GM12864 (cell line): Measurements from ENCODE around the gene TRMT6.

Experiments
- DNase-seq: peaks from one replicate; pipeline ENCODE4 v3.0.0-alpha.2; 2011; ENCODE audit warnings: low read depth
- H3K4me3 ChIP-seq: 2 replicates; pipeline ENCODE4 v1.5.1; 2011; ENCODE audit warnings: mild to moderate bottlenecking, low read depth, low read length, control low read depth
- TF ChIP-seq, protein P1 (sequence below): IDR thresholded peaks from 2 replicates; pipeline ENCODE4 v1.5.1; 2011; ENCODE audit warnings: low read depth, mild to moderate bottlenecking, moderate library complexity, low read length, control low read depth, inconsistent platforms; ENCODE audit errors: missing control alignments

TRMT6 gene

DNA sequence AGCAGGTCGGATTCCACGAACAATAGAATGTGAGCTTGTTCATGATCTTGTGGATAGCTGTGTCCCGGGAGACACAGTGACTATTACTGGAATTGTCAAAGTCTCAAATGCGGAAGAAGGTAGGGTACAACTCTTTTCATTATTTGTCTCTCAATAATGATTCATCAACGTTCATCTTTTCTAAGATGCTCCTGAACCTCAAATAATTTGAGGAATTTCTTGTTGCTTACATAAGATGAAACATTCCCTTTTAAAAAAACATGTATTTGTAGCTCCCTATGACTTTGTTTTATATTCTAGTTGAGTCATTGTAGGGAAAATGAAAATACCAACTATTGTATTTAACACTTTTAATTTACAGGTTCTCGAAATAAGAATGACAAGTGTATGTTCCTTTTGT is 17.1 kb upstream of the TRMT6 start:
- no peak overlapping the region for H3K4me3 ChIP-seq
- TF ChIP-seq, protein P1, sequence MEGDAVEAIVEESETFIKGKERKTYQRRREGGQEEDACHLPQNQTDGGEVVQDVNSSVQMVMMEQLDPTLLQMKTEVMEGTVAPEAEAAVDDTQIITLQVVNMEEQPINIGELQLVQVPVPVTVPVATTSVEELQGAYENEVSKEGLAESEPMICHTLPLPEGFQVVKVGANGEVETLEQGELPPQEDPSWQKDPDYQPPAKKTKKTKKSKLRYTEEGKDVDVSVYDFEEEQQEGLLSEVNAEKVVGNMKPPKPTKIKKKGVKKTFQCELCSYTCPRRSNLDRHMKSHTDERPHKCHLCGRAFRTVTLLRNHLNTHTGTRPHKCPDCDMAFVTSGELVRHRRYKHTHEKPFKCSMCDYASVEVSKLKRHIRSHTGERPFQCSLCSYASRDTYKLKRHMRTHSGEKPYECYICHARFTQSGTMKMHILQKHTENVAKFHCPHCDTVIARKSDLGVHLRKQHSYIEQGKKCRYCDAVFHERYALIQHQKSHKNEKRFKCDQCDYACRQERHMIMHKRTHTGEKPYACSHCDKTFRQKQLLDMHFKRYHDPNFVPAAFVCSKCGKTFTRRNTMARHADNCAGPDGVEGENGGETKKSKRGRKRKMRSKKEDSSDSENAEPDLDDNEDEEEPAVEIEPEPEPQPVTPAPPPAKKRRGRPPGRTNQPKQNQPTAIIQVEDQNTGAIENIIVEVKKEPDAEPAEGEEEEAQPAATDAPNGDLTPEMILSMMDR: no peak
- no peak for DNase-seq

GRCh38 chr20:5949943-5950270 is 426 bp downstream of the TRMT6 start:
- TF ChIP-seq, protein P1: no peak
- H3K4me3 ChIP-seq: peak overlapping the region; percentile 86
- no peak for DNase-seq

DNA sequence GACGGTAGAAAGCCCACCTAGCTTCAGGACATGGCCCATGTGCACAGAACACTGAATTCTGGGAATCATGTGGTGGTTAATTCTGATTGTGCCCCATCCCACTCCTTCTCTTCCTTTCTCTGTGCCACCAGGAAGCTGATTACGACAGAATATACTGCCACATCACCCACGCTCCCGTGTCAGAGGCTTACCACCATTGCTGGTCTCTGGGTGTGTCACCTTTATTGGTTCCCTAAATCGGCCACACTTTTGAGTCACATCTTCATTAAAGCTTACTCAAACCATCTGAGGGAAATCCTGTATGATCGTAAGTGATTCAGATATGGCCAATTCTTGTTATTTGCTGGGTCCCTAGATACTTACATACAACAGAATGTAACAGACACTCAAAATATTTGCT is 3.1 kb downstream of the TRMT6 start:
- H3K4me3 ChIP-seq: no peak overlapping the region
- no peak for DNase-seq
- TF ChIP-seq, protein P1: no peak

GRCh38 chr20:5945963-5946362 is 4.4 kb downstream of the TRMT6 start:
- TF ChIP-seq, protein P1: no peak
- DNase-seq: no peak
- H3K4me3 ChIP-seq: no peak overlapping the region

DNA sequence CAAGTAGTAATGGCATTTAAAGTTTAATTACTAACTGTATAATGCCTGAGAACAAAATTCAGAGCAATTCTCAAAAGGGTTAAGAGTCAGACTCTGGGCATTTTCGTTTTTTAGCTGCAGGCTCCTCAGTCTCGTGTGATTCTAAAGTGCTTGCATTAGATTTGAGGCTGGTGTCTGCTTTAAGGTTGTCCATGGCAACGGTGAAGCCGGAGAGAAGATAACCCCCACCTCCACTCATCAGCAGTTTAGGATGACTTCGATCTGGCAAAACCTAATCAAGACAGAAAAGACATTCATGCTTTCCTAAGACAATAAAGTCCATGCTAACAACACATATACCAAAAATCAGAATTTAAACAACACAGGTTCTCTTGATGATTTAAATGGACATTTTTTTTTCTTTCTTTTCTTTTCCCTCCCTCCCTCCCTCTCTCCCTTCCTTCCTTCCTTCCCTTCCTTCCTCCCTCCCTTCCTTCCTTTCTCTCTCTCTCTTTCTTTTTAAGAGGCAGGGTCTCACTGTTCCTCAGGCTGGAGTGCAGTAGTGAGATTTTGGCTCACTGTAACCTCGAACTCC is 11.8 kb downstream of the TRMT6 start:
- no peak overlapping the region for H3K4me3 ChIP-seq
- TF ChIP-seq, protein P1: no peak
- no peak for DNase-seq

DNA sequence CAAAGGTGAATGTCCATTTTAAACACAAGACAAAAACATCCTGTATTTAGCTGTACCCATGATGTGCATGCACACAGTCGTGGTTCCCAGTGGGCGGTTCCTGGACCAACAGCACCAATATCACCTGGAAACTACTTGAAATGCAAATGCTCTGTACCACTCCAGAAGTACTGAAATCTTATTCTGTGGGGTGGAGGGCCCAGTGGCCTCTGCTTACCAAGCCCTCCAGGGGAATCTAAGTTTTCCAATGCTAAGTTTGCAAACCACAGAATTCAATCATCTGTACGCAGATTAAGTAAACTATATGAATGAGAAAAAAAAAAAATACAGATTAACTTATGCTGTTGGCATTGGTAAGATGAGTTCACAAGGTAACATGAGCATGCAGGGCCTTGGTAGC is 14.1 kb downstream of the TRMT6 start:
- no peak for DNase-seq
- TF ChIP-seq, protein P1: no peak
- H3K4me3 ChIP-seq: no peak overlapping the region

DNA sequence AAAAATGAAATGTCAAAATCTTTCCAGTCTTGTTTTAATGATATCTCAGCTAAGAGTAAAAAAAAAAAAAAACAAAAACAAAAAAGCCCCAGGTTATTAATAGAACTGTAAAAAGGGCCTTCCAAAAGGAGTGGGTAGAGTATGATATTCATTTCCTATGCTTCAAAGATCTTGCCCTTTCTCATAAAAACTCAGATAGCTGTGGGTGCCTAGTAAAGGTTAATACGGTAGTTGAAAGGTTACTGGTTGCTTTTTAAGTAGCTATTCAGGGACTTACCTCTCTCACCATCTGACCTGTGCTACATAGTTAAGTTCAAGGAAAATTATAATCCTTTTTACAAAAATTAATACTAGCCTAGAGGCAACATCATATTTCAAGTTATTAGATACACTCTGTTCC is 14.9 kb downstream of the TRMT6 start:
- TF ChIP-seq, protein P1: no peak
- no peak overlapping the region for H3K4me3 ChIP-seq
- DNase-seq: no peak
